HG02678 (cell line): ENCODE data around the gene CYGB.
"Not testable (repeated sequence)": the region's sequence is repeated elsewhere in the genome, so short reads cannot be mapped to it uniquely, and the experiment has no call there.

Experiments
- ATAC-seq: cut with Tn5 transposase; IDR thresholded peaks from one replicate; pipeline ENCODE4 v1.9.1; 2021; ENCODE audit warnings: mild to moderate bottlenecking, moderate library complexity; ENCODE audit not compliant: unreplicated experiment

The CYGB gene

GRCh38 chr17:76538941-76539570, 1.5 kb upstream of the CYGB start:
- no peak for ATAC-seq

DNA sequence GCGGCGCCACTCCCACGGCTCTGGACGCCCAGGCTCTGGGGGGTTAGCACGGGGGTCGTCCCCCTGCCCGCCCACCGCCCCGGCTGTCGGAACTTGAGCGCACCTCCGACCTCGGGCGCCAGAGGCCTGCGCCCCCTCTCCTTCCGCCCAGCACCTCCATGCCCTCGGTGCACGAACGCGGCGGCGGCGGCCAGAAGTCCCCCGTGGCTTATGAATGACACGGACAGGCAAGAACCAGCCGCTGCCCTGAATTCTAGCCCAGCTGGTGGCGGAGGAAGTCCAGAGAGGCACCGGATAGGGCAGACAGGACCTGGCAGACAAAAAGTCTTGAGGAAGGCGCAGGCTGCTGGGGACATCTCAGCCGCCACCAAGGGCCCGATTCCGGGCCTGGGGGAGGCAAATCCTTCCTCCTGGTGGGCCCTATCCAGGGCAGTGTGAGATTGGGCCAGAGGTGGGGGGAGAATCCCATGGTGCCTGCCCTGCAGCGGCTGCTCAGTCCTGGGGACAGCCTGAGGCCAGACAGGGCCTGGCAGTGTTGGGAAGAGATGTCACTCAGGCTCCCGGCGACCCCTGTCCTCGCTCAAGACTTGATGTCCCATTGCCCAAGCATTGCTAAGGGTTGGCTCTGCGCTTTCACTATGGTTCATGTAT, 897 bp upstream of the CYGB start:
- ATAC-seq = no peak

DNA sequence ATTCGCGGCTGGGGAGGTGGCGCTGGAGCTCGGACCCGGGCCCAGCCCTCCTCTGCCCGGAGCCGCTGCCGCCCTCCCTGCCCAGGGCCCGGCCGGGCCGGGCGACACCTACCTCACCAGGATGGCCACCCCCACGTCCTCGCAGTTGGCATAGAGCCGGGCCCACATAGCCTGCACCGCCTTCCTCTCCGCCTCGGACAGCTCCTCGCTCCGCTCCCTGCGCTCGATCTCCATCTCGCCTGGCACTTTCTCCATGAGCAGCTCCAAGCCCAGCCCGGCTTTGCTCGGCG, 276 bp downstream of the CYGB start:
- no peak for ATAC-seq

- no peak for ATAC-seq
Observed at GRCh38 chr17:76536511-76537287, 810 bp downstream of the CYGB start.

GRCh38 chr17:76535788-76536510, 1.6 kb downstream of the CYGB start:
- ATAC-seq = no peak

GRCh38 chr17:76534831-76535732, 2.4 kb downstream of the CYGB start:
- no peak for ATAC-seq

DNA sequence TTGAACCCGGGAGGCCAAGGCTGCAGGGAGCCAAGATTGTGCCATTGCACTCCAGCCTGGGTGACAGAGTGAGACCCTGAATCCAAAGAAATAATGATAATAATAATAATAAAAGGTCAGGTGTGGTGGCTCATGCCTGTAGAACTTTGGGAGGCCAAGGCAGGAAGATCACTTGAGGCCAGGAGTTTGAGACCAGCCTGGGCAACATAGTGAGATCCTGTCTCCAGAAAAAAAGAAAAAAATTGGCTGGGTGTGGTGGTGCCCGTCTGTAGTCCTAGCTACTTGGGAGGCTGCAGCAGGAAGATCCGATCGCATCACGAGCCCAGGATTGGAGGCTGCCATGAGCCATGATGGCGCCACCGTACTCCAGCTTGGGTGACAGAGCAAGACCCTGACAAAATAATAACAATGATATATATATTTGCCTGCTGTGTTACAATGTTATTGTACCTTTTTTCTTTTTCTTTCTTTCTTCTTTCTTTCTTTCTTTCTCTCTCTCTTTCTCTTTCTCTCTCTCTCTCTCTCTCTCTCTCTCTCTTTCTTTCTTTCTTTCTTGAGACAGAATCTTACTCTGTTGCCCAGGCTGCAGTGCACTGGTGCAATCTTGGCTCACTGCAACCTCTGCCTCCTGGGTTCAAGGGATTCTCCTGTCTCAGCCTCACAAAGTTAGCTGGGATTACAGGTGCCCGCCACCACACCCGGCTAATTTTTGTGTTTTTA, 3.7 kb downstream of the CYGB start:
- not testable (repeated sequence) for ATAC-seq

DNA sequence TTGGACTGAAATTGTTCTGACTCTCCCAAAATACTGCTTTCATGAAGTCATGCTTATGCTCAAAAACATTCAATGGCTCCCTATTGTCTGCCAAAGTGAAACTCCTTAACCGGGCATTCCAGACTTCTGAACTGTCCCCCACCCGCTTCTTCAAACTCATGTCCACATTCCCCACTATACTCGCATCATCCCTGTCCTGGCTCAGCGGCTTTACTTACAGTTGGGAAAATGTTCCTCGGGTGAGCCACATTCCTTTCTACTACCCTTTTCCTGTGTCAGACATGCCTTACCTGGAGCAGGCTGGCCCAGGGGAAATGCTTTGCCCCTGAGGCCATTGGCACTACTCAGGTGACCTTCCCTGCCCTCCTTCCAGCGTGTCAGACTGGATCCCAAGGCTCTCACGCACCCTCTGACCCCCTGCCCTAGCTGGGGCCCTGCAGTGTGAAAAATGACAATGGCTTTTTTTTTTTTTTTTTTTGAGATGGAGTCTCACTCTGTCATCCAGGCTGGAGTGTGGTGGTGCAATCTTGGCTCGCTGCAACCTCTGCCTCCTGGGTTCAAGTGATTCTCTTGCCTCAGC, 5.3 kb downstream of the CYGB start:
- ATAC-seq = no peak

DNA sequence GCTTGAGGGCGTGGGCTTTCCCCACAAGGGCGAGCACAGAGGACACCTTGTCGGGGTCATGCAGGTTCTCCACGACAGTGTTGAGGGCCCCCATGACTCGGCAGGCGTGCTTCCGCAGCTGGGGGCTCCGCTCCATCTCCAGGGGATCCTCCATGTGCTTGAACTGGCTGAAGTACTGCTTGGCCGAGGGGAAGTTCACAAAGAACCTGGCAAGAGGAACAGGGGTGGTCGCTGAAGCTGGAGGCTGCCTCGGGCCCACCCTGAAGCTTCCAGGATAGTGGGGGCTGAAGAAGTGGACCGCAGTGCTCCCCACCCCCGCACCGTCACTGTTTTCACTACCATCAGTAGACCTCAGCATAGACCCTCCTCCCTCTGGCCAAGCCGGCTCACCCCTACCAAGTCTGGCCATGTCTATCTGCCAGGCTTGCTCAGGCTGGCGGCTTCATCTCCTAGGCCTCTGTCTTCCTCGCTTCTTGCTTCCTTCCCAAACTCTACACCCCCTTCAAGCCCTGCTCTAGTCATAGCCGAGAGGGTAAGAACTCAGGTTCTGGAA, 5.9 kb downstream of the CYGB start:
- ATAC-seq = no peak

DNA sequence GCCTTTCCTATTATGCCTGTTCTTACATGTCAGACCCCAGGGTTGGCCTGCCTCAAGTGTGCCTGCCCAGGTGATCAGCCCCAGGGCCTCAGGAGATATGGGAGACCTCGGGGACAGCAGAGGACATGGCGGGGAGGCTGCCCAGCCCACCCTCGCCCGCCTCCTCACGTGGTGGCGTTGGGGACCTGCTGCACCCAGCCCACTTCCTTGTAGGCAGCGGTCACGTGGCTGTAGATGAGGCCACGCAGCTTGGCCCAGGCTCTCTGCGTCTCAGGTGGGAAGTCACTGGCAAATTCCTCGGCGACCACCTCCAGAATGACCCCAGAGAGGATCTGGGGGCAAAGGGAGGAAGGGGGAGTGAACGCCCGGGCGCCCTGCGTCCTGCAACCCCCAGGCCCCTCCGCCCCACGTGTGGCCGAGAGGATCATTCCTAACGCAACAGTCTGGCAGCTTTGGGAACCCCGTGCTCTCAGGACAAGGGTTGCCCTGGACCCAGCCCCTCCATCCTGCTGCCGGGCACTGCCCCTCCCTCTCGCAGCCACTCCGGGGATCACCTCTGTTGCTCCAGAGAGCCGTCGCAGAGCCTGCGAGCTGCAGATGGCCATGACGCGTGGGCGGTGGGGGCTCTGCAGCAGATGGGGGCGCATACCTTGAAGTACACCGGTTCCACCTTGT, 6.6 kb downstream of the CYGB start:
- ATAC-seq = no peak

GRCh38 chr17:76530095-76530723, 7.3 kb downstream of the CYGB start:
- ATAC-seq = no peak

GRCh38 chr17:76529224-76530094, 8.1 kb downstream of the CYGB start:
- ATAC-seq = no peak

GRCh38 chr17:76528528-76529223, 8.8 kb downstream of the CYGB start:
- no peak for ATAC-seq

DNA sequence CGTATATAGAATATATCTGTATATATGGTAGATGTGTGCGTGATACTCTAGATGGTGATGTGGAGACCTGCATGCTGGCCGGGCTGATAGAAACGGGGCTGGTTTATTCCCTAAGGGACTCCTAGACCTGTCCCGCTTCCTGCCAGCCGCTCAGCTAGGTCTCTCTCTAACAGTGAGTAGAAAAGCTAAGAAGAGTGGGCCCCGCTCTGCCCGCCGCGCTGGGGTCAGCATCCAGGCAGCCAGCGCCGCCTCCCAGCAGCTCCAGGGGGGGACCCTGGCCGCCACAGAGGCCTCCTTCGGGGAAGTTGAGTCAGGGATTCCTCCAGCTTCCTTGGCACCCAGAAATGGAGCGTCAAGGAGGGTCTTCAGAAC, 9.4 kb downstream of the CYGB start:
- ATAC-seq = no peak

DNA sequence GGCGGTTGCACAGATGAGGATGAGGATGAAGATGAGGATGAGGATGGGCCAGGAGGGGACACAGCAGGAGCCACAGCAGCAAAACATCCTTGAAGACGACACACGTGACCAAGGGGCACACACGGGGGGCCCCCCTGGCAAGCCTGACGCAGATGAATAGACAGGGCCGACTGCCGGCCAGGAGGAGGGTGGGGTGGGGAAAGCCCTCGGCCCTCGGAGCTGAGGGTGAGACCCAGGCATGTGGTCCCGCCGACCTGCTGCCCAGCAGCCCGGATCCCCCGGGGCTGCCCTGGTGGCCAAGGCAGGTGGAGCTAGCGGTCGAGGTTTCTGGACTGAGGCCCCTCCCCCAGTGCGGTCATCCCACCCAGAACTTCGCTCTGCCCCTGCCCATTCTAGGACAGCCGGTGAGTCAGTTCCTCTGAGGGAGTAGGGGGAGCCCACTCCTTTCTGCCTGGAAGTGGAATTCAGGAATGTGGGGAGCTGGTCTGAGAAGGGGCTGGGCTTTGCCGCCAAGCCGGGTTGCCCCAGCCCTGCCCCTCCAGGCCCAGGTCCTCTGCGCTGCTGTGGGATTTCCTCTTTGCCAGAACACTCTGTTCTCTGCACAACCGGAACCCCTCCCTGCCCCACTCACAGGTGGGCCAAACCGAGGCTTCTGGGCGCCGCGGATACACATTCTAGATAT, 9.9 kb downstream of the CYGB start:
- ATAC-seq = no peak

GRCh38 chr17:76527016-76527415, 10.5 kb downstream of the CYGB start:
- ATAC-seq = not testable (repeated sequence)
